GM18499 (cell line): ENCODE measurements around the gene LRP8.
"Not testable (repeated sequence)": the region's sequence is repeated elsewhere in the genome, so short reads cannot be mapped to it uniquely, and the experiment has no call there.

Experiments used
- ATAC-seq: cut with Tn5 transposase; IDR thresholded peaks from one replicate; pipeline ENCODE4 v1.9.1; 2021; ENCODE audit warnings: moderate number of reproducible peaks; ENCODE audit not compliant: insufficient read depth, unreplicated experiment

The LRP8 gene

DNA sequence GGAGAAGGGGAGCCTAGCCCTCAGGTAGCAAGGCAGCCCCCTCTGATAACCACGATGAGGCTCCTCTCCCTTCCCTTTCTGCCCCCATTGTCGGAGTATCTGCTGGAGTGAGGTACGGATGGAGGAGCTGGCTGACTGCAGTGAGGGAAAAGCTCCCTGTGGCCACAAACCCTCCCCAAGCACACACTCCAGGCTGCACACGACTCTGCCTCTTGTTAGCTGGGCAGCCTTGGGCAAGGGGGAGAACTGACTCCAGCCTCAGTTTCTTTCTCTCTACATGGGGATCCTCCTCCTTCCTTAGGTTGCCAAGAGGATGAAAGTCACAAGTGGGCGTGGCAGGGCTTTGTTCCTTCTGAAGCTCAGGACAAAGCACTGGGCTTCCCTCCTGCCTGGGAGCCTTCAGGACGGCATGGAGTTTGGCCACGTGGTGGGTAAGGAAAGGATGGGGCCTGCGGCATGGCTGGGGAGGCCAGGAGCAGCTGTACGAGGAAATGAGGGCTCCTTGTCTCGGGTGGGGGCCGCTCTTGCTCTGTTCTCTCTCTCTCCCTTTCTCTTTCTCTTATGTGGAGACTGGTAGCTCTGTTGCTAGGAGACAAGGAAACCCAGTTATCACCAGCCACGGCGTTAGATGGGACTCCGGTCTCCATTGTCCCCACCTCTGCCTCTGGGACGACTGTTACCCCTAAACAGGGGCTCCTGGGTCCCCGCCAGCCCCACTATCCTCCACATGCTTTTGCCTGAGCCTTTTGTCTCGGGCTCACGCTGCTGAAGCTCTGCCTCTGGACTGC lies 39.7 kb downstream of the LRP8 start:
- no peak for ATAC-seq

- ATAC-seq = no peak
Observed at GRCh38 chr1:53286955-53287354, 40.9 kb downstream of the LRP8 start.

- no peak for ATAC-seq
Observed at GRCh38 chr1:53285969-53286760, 41.7 kb downstream of the LRP8 start.

- ATAC-seq = no peak
Observed at GRCh38 chr1:53285546-53285945, 42.3 kb downstream of the LRP8 start.

DNA sequence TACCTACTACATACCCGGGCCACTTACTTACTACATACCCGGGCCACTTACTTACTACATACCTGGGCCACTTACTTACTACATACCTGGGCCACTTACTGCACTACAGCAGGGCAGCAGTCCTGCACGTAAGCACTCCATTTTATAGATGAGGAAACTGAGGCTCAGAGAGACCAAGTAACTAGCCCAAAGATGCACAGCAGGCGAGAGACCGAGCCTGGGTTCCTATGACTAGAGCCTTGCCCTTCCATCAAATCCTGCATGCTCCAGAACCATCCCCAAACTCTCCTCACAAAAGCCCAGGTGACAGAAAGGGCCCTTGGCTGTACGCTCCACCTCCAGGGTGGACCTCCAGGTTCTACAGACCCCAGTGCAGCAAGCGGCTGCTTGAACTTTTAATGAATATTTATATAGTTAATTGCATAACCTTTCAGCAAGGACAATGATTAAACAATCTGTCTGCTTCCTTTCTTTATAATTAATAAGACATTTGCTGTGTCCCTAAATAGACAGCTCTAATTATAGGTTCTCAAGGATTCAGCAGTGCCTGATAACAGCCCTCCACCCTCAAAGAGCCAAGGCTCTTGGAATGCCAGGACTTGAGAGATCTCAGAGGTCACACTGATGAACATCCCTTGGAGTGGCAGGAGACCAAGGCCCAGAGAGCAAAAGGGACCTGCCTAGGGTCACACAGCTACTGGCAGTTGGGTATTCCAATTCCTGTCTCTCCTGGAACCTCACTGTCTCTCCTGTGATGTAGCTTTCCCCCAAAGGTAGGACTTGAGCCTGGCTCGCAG lies 43.4 kb downstream of the LRP8 start:
- ATAC-seq = no peak

DNA sequence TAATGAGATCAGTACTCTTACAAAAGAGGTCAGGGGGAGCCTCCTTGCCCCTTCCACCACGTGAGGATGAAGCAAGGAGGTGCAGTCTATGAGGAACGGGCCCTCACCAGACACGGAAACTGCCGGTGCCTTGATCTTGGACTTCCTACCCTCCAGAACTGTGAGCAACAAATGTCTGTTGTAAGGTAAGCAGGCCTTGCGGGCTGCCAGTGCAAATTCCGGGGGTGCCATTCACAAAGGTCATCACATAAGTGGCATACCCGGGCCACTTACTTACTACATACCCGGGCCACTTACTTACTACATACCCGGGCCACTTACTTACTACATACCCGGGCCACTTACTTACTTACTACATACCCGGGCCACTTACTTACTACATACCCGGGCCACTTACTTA lies 44.7 kb downstream of the LRP8 start:
- not testable (repeated sequence) for ATAC-seq

DNA sequence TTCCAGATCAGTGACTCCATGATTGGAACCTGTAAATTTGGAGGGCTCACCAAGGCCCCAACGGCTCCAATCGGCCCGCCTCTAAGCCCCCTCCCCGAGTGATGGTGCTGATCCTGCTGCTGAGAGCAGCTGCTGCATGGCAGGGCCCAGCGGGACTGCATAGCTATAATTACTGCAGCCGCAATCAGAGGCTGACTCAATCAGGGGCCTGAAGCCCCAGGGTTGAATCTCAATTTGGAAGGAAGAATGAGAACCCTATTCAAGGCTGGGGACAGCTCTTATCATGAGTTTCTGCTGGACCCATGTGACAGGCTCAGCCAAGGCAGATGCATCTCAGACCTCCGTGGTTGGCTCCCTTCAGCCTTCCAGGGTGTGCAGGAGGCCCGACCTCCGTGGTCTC lies 46.7 kb downstream of the LRP8 start:
- no peak for ATAC-seq

DNA sequence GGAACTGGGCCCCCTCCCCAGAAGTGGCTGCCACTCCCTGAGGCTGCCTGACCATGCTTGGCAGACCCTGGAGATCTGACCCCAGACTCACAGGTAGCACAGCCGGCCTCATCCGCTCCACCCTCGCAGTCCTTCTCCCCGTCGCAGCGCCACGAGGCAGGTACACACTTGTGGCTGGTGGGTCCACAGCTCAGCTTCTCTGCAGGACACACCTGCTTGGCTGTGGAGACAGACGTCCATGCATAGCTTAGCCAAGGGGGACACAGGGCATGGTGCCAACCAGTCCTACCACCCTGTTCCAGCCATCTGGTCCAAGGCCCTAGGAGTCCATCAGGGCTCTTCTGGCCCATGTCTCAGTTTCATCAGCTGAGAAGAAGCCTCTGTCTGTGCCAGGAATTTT lies 47.4 kb downstream of the LRP8 start:
- ATAC-seq = no peak

GRCh38 chr1:53279296-53280200 lies 48.3 kb downstream of the LRP8 start:
- ATAC-seq = no peak

GRCh38 chr1:53278298-53278725 lies 49.6 kb downstream of the LRP8 start:
- no peak for ATAC-seq

DNA sequence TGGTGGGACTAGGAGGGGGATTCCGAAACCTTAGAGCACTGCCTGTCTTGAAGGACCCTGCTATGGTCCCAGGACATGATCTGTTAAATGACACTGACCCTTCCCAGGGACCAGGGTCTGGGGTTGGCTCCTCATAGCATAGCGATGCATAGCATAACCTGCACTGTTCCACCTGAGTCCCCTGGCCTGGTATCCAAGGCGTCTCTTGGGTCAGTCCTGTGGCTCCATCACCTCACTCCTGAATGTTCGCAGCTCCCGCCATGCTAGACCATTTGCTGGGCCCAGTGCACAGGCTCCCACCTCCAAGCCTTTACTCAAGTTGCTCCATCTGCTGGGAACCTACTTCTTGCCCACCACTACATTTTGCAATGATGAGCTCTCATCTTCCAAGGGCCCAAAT lies 50.5 kb downstream of the LRP8 start:
- no peak for ATAC-seq

DNA sequence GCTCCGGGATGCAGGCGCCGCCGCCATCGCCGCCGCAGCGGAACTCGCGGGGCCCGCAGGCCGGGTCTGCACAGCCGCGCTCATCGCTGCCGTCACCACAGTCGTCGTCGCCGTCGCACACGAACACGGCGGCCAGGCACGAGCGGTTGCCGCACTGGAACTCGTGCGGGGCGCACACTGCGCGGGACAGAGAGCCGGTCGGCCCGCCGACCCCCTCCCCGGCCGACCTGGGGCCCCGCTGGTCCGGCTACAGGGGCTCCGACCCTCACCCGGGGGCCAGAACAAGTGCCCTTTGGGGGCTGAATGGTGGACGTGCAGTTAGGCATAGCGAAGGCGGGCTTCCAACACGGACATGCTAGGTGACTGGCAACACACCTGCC lies 51.0 kb downstream of the LRP8 start:
- ATAC-seq = no peak

GRCh38 chr1:53276153-53276901 lies 51.5 kb downstream of the LRP8 start:
- ATAC-seq = no peak

GRCh38 chr1:53275566-53275965 lies 52.3 kb downstream of the LRP8 start:
- no peak for ATAC-seq

GRCh38 chr1:53274541-53275185 lies 53.2 kb downstream of the LRP8 start:
- no peak for ATAC-seq

DNA sequence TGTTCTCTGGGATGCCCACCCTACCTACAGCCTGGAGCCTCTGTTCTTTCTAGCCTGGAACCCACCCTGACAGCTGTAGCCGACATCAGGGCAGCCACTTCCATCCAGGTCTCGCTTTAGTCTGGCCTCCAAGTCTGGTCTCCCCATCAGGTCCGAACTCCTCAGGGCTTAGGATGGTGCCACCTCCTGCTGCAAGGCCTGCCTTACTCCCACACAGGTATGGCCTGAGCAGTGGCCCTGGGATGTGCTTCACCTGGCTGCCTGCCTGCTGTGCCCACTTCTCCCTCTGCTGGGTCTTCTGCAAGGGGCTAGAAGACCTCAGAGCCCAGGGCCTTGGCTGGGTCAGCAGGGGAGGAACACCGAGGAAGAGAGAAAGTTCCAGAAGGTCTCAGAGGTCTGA lies 53.8 kb downstream of the LRP8 start:
- ATAC-seq = no peak

- no peak for ATAC-seq
Observed at GRCh38 chr1:53273526-53273925, 54.3 kb downstream of the LRP8 start.

DNA sequence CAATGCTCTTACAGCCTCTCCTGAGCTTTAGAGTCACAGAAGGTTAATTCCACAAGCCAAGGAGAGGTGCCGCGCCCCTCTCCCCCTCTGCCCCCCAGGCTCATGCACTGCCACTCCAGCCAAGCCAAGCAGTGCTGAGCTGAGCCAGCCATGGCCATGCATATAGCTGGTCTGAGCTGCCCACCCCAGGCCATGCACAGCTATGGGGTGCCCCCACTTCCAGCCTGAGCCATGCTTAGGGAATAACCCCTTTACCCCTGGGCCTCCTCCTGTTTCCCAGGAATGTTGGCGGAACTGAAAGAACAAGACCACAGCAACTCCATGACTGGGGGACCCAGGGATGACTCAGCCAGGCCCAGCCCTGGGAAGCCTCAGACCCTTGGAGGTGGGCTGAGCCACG lies 55.5 kb downstream of the LRP8 start:
- ATAC-seq = no peak
